ENCODE data around the gene GTF3C2. TPM values are rescaled to one million over a fixed set of nuclear protein-coding genes. Genes with fewer than 3 reads are reported as not detected.

Gene GTF3C2
- total and polyA plus RNA-seq, 2 of the 13 experiments (the other 11 are each of a cell fraction or from before 2014, with no cell fraction given): 77.5 to 130 TPM

DNA sequence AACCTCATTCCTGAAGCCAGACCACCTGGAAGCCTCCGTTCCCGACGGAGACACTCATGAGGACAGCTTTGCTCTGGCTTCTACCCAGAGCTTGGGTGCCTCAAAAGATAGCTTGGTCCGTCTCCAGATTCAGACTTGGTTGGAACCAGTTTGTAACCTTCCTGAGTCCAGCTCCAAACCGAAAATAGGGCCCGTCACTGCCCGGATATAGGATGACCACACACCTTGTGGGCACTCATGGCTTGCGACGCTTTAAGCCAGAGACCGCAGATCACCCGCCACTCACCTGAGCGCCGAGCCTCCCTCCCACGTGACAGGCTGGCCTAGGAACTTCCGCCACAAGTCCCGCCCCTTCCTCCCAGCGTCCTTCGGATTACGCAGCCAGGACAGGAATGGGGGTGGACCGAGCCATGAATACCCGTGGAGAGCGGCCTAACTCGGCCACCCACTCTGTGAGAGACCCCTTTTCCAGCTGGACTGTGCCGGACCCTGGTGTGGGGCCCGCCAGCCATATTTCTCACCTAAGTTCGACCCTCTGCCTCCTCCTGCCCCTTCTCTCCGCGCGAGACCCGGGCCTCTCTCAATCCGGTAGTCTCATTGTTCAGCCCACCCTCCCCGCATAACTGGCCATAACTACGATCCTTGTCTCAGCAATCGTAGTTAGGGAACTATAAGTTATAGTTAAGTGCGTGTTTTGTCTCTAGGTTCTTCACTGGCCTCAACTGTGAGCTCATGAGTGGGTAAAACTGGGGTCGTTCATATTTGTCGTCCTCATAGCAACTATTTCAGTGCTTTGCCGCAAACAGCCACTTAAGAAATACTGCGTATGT, 33.6 kb downstream of the GTF3C2 start, which contains the start of gene MPV17 (continued):
- TF ChIP-seq HOMEZ (CRISPR knock-in tag; IDR thresholded peaks at IDR 0.05; ENCODE audit: low read depth) (0 out of 2 replicates have a peak, but pooled peaks have one; percentile 56), ZNF512 (CRISPR knock-in tag; IDR thresholded peaks at IDR 0.05) (no peak), MATR3 (CRISPR knock-in tag; IDR thresholded peaks at IDR 0.05) (no peak), MIER2 (CRISPR knock-in tag; IDR thresholded peaks at IDR 0.05) (peak; percentile 65; the same call in 1 of the 2 replicates), ZNF670 (CRISPR knock-in tag; IDR thresholded peaks at IDR 0.05; ENCODE audit: borderline replicate concordance) (peak; percentile 70), PHF8 (CRISPR knock-in tag; IDR thresholded peaks at IDR 0.05) (peak; percentile 95), NFYC (CRISPR knock-in tag; IDR thresholded peaks at IDR 0.05) (peak; percentile 64), NCOA5 (CRISPR knock-in tag; IDR thresholded peaks at IDR 0.05) (no peak), ZC3H4 (CRISPR knock-in tag; IDR thresholded peaks at IDR 0.05; ENCODE audit: borderline replicate concordance) (peak; percentile 59), ZSCAN25 (CRISPR knock-in tag; IDR thresholded peaks at IDR 0.05) (0 out of 2 replicates have a peak, but pooled peaks have one; percentile 8), ESRRA (CRISPR knock-in tag; IDR thresholded peaks at IDR 0.05; ENCODE audit: low read depth) (no peak), NAIF1 (CRISPR knock-in tag; IDR thresholded peaks at IDR 0.05; ENCODE audit: borderline replicate concordance) (peak; percentile 84), CBX1 (IDR thresholded peaks at IDR 0.05; ENCODE audit: low read depth) (peak; percentile 96), ZNF383 (CRISPR knock-in tag; IDR thresholded peaks at IDR 0.05; ENCODE audit: borderline replicate concordance) (no peak)
- TF ChIP-seq, protein P1, sequence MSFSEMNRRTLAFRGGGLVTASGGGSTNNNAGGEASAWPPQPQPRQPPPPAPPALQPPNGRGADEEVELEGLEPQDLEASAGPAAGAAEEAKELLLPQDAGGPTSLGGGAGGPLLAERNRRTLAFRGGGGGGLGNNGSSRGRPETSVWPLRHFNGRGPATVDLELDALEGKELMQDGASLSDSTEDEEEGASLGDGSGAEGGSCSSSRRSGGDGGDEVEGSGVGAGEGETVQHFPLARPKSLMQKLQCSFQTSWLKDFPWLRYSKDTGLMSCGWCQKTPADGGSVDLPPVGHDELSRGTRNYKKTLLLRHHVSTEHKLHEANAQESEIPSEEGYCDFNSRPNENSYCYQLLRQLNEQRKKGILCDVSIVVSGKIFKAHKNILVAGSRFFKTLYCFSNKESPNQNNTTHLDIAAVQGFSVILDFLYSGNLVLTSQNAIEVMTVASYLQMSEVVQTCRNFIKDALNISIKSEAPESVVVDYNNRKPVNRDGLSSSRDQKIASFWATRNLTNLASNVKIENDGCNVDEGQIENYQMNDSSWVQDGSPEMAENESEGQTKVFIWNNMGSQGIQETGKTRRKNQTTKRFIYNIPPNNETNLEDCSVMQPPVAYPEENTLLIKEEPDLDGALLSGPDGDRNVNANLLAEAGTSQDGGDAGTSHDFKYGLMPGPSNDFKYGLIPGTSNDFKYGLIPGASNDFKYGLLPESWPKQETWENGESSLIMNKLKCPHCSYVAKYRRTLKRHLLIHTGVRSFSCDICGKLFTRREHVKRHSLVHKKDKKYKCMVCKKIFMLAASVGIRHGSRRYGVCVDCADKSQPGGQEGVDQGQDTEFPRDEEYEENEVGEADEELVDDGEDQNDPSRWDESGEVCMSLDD (CRISPR knock-in tag; IDR thresholded peaks at IDR 0.05; ENCODE audit: borderline replicate concordance): peak; percentile 60; the same call in 1 of the 2 replicates
- TF ChIP-seq, protein P2, sequence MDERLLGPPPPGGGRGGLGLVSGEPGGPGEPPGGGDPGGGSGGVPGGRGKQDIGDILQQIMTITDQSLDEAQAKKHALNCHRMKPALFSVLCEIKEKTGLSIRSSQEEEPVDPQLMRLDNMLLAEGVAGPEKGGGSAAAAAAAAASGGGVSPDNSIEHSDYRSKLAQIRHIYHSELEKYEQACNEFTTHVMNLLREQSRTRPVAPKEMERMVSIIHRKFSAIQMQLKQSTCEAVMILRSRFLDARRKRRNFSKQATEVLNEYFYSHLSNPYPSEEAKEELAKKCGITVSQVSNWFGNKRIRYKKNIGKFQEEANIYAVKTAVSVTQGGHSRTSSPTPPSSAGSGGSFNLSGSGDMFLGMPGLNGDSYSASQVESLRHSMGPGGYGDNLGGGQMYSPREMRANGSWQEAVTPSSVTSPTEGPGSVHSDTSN (CRISPR knock-in tag; IDR thresholded peaks at IDR 0.05): peak; percentile 78
- TF ChIP-seq, protein P3, sequence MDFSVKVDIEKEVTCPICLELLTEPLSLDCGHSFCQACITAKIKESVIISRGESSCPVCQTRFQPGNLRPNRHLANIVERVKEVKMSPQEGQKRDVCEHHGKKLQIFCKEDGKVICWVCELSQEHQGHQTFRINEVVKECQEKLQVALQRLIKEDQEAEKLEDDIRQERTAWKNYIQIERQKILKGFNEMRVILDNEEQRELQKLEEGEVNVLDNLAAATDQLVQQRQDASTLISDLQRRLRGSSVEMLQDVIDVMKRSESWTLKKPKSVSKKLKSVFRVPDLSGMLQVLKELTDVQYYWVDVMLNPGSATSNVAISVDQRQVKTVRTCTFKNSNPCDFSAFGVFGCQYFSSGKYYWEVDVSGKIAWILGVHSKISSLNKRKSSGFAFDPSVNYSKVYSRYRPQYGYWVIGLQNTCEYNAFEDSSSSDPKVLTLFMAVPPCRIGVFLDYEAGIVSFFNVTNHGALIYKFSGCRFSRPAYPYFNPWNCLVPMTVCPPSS (IDR thresholded peaks at IDR 0.05): no peak
- TF ChIP-seq, protein P4, sequence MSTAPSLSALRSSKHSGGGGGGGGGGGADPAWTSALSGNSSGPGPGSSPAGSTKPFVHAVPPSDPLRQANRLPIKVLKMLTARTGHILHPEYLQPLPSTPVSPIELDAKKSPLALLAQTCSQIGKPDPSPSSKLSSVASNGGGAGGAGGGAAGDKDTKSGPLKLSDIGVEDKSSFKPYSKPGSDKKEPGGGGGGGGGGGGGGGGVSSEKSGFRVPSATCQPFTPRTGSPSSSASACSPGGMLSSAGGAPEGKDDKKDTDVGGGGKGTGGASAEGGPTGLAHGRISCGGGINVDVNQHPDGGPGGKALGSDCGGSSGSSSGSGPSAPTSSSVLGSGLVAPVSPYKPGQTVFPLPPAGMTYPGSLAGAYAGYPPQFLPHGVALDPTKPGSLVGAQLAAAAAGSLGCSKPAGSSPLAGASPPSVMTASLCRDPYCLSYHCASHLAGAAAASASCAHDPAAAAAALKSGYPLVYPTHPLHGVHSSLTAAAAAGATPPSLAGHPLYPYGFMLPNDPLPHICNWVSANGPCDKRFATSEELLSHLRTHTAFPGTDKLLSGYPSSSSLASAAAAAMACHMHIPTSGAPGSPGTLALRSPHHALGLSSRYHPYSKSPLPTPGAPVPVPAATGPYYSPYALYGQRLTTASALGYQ (CRISPR knock-in tag; IDR thresholded peaks at IDR 0.05): peak; percentile 64; the same call in 1 of the 2 replicates
